HUES64 (cell line): ENCODE measurements around the gene PAGR1.

ENCODE experiments used
- H3K27ac ChIP-seq: 2 replicates; pipeline ENCODE4 v1.7.0; 2013; ENCODE audit warnings: low read depth, low read length, inconsistent platforms
- H3K27me3 ChIP-seq: 2 replicates; pipeline ENCODE4 v1.6.1; 2013; ENCODE audit warnings: mild to moderate bottlenecking, low read length; ENCODE audit not compliant: insufficient read depth
- H3K36me3 ChIP-seq: 2 replicates; pipeline ENCODE4 v1.6.1; 2013; ENCODE audit warnings: mild to moderate bottlenecking, low read length; ENCODE audit not compliant: insufficient read depth
- H3K4me1 ChIP-seq: 2 replicates; pipeline ENCODE4 v1.6.1; 2013; ENCODE audit warnings: mild to moderate bottlenecking, low read length, moderate library complexity; ENCODE audit not compliant: insufficient read depth
- H3K4me3 ChIP-seq: 2 replicates; pipeline ENCODE4 v1.5.1; 2013; ENCODE audit warnings: mild to moderate bottlenecking, low read length, moderate library complexity
- H3K9ac ChIP-seq: 2 replicates; pipeline ENCODE4 v1.6.1; 2013; ENCODE audit warnings: mild to moderate bottlenecking, low read depth, low read length
- H3K9me3 ChIP-seq: 2 replicates; pipeline ENCODE4 v1.6.1; 2013; ENCODE audit warnings: low read depth, low read length; ENCODE audit not compliant: insufficient read depth
- WGBS: fragments of 150-250, 120-280 bp; methylation state at CpG from one replicate; pipeline ENCODE4 v1.1.7; 2013; ENCODE audit warnings: missing lambda C conversion rate; 5-methylcytosine and 5-hydroxymethylcytosine counted together

The PAGR1 gene

GRCh38 chr16:29809031-29809747, 6.8 kb upstream of the PAGR1 start:
- H3K9ac ChIP-seq: 0 out of 2 replicates have a peak overlapping the region, but pooled peaks have one; percentile 8
- no peaks in the 10 kb centered on the region for H3K27me3 ChIP-seq
- peaks cover 41% of the 10 kb centered on the region for H3K4me1 ChIP-seq
- peaks cover 23% of the 10 kb centered on the region for H3K36me3 ChIP-seq
- 84% methylated on average over 29 of the region's 31 CpGs for WGBS
- H3K4me3 ChIP-seq: peak overlapping the region; percentile 72
- no peaks in the 10 kb centered on the region for H3K9me3 ChIP-seq
- peak overlapping the region; percentile 74; the same call in 1 of the 2 replicates for H3K27ac ChIP-seq

- WGBS: 48% methylated on average over 19 of the region's 23 CpGs
- H3K4me1 ChIP-seq: peaks cover 40% of the 10 kb centered on the region
- peak overlapping the region; percentile 77 for H3K4me3 ChIP-seq
Measured at GRCh38 chr16:29809850-29810698, 5.9 kb upstream of the PAGR1 start.

GRCh38 chr16:29810699-29811169, 5.2 kb upstream of the PAGR1 start:
- H3K4me1 ChIP-seq: peaks cover 40% of the 10 kb centered on the region
- peak overlapping the region; percentile 77 for H3K4me3 ChIP-seq
- H3K9me3 ChIP-seq: no peaks in the 10 kb centered on the region
- 11% methylated on average over 9 of the region's 9 CpGs for WGBS
- H3K9ac ChIP-seq: no peak overlapping the region
- peak overlapping the region; percentile 74 for H3K27ac ChIP-seq
- peaks cover 21% of the 10 kb centered on the region for H3K36me3 ChIP-seq
- no peaks in the 10 kb centered on the region for H3K27me3 ChIP-seq

More at GRCh38 chr16:29809850-29810698, 5.9 kb upstream of the PAGR1 start:
- peak overlapping the region; percentile 74 for H3K27ac ChIP-seq
- no peaks in the 10 kb centered on the region for H3K9me3 ChIP-seq
- H3K9ac ChIP-seq: no peak overlapping the region
- peaks cover 21% of the 10 kb centered on the region for H3K36me3 ChIP-seq
- H3K27me3 ChIP-seq: no peaks in the 10 kb centered on the region

GRCh38 chr16:29811170-29811895, 4.6 kb upstream of the PAGR1 start:
- peak overlapping the region; percentile 86; the same call in 1 of the 2 replicates for H3K27ac ChIP-seq
- H3K4me1 ChIP-seq: peaks cover 40% of the 10 kb centered on the region
- H3K4me3 ChIP-seq: peak overlapping the region; percentile 77

GRCh38 chr16:29811896-29812665, 3.9 kb upstream of the PAGR1 start, which contains the start of gene PRRT2:
Gene PRRT2 (plus strand): TSS chr16:29812193. CDS start chr16:29813055, 862 bp downstream.
- peaks cover 21% of the 10 kb centered on the region for H3K36me3 ChIP-seq
- peak within 1 kb of the TSS; percentile 86; the same call in 1 of the 2 replicates for H3K27ac ChIP-seq
- peak within 1 kb of the TSS; percentile 77 for H3K4me3 ChIP-seq
- no peaks in the 10 kb centered on the region for H3K9me3 ChIP-seq
- no peaks in the 10 kb centered on the region for H3K27me3 ChIP-seq
- under 1% methylated on average over 65 of the region's 69 CpGs for WGBS
- peak within 1 kb of the TSS; percentile 43 for H3K9ac ChIP-seq
- peaks cover 40% of the 10 kb centered on the region for H3K4me1 ChIP-seq

More at GRCh38 chr16:29811170-29811895, 4.6 kb upstream of the PAGR1 start:
- H3K9ac ChIP-seq: peak overlapping the region; percentile 39
- H3K9me3 ChIP-seq: no peaks in the 10 kb centered on the region
- peaks cover 21% of the 10 kb centered on the region for H3K36me3 ChIP-seq
- 1% methylated on average over 30 of the region's 31 CpGs for WGBS
- no peaks in the 10 kb centered on the region for H3K27me3 ChIP-seq

- WGBS: 66% methylated on average over 9 of the region's 9 CpGs
- no peaks in the 10 kb centered on the region for H3K9me3 ChIP-seq
- H3K27me3 ChIP-seq: no peaks in the 10 kb centered on the region
- no peak overlapping the region; the same call in 1 of the 2 replicates for H3K27ac ChIP-seq
- peak overlapping the region; percentile 77 for H3K4me3 ChIP-seq
- H3K4me1 ChIP-seq: peaks cover 40% of the 10 kb centered on the region
- peaks cover 23% of the 10 kb centered on the region for H3K36me3 ChIP-seq
- peak overlapping the region; percentile 43; the same call in 1 of the 2 replicates for H3K9ac ChIP-seq
Measured at GRCh38 chr16:29812754-29813643, 3.0 kb upstream of the PAGR1 start.

- Histone ChIP-seq H3K27ac (peak overlapping the region; percentile 24; the same call in 1 of the 2 replicates), H3K9ac (peak overlapping the region; percentile 33)
Measured at GRCh38 chr16:29813644-29814562, 2.0 kb upstream of the PAGR1 start.

GRCh38 chr16:29814592-29814991, 1.4 kb upstream of the PAGR1 start:
- Histone ChIP-seq H3K4me1 (peaks cover 32% of the 10 kb centered on the region), H3K36me3 (peaks cover 25% of the 10 kb centered on the region), H3K9ac (peak overlapping the region; percentile 33; the same call in 1 of the 2 replicates), H3K9me3 (no peaks in the 10 kb centered on the region), H3K4me3 (peak overlapping the region; percentile 82), H3K27ac (0 out of 2 replicates have a peak overlapping the region, but pooled peaks have one; percentile 22), H3K27me3 (no peaks in the 10 kb centered on the region)
- 51% methylated on average over 5 of the region's 5 CpGs for WGBS

More at GRCh38 chr16:29813644-29814562, 2.0 kb upstream of the PAGR1 start:
- no peaks in the 10 kb centered on the region for H3K27me3 ChIP-seq
- WGBS: 67% methylated on average over 24 of the region's 24 CpGs
- peak overlapping the region; percentile 82 for H3K4me3 ChIP-seq
- peaks cover 24% of the 10 kb centered on the region for H3K36me3 ChIP-seq
- no peaks in the 10 kb centered on the region for H3K9me3 ChIP-seq
- peaks cover 35% of the 10 kb centered on the region for H3K4me1 ChIP-seq
